ENCODE data around the gene GSAP. TPM values are rescaled to one million over a fixed set of nuclear protein-coding genes. Genes with fewer than 3 reads are reported as not detected.
"Not testable (repeated sequence)": the region's sequence is repeated elsewhere in the genome, so short reads cannot be mapped to it uniquely, and the experiment has no call there.

Gene GSAP
- polyA plus RNA-seq, 1 of the 3 experiments (the other 2 are of a cell fraction) = 5.9 TPM

DNA sequence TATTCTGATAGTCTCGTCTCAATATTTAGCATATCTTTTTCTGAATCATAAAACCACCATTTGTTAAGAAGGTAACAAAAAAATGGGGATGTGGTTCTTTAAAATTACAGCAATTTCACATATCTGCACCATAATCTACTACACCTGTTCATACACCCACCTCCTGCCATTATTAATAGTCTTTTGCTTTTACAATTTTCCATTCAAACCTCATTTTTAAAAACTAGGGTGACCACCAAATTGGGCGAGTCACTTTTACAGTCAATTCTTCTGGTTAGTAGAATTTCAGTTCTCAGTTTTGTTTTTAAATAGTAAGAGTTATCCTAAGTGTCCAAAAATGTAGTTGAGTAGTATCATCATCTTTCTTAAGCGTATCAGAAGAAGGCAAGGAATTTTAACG lies 48.4 kb upstream of the GSAP start:
- H4K20me1 ChIP-seq (ENCODE audit: insufficient read depth) = no peaks in the 10 kb centered on the region
- H3K9ac ChIP-seq = no peak overlapping the region
- H3K27me3 ChIP-seq (ENCODE audit: insufficient read depth) = no peaks in the 10 kb centered on the region
- no peaks in the 10 kb centered on the region for H3K79me2 ChIP-seq (ENCODE audit: insufficient read depth)
- WGBS (ENCODE audit: low lambda C conversion rate) = 91% methylated on average over 4 of the region's 4 CpGs
- POLR2A ChIA-PET = no interaction called here
- no peak overlapping the region for H2AFZ ChIP-seq (ENCODE audit: low read depth)
- no peaks in the 10 kb centered on the region for H3K4me1 ChIP-seq (ENCODE audit: control insufficient read depth in 1 of 2, insufficient read depth in 2 of 2, low read depth in 1 of 2, low read length in 1 of 2)
- H3K27ac ChIP-seq (ENCODE audit: low read depth in 2 of 2, low read length in 1 of 2) = no peak overlapping the region
- H3F3A ChIP-seq (replicated peaks; ENCODE audit: insufficient read depth) = no peaks in the 10 kb centered on the region
- no peak for DNase-seq
- CTCF ChIA-PET = no interaction called here
- H3K4me3 ChIP-seq (ENCODE audit: low read depth in 2 of 2, low read length in 1 of 2) = no peak overlapping the region
- H3K9me3 ChIP-seq = no peaks in the 10 kb centered on the region
- no peak overlapping the region for H3K4me2 ChIP-seq
- H3K36me3 ChIP-seq (replicated peaks in 1 of 2; ENCODE audit: control insufficient read depth in 1 of 2, insufficient read depth in 2 of 2, low read length in 1 of 2) = no peaks in the 10 kb centered on the region
- no peaks in the 10 kb centered on the region for H3K9me2 ChIP-seq
- no peak for TF ChIP-seq JUND (IDR thresholded peaks at IDR 0.05)
- TF ChIP-seq FOXM1 (IDR thresholded peaks at IDR 0.05; ENCODE audit: low read depth) = no peak
- no peak for TF ChIP-seq USF2 (IDR thresholded peaks at IDR 0.05; ENCODE audit: borderline replicate concordance, low read depth, low read length)
- no peak for TF ChIP-seq RAD21 (IDR thresholded peaks at IDR 0.05; ENCODE audit: low read length)
- TF ChIP-seq NRF1 (IDR thresholded peaks at IDR 0.05; ENCODE audit: low read depth, low read length) = no peak
- TF ChIP-seq MXI1 (IDR thresholded peaks at IDR 0.05; ENCODE audit: low read depth, low read length) = no peak
- TF ChIP-seq ELF1 (IDR thresholded peaks at IDR 0.05) = no peak
- TF ChIP-seq FOXJ3 (CRISPR knock-in tag; IDR thresholded peaks at IDR 0.05) = no peak
- TF ChIP-seq RXRA (IDR thresholded peaks at IDR 0.05; ENCODE audit: borderline replicate concordance, low read depth) = no peak
- no peak for TF ChIP-seq CTCF (IDR thresholded peaks at IDR 0.05)
- no peak for TF ChIP-seq POLR2AphosphoS5 (IDR thresholded peaks at IDR 0.05; ENCODE audit: low read depth, low read length)
- TF ChIP-seq MEF2A (IDR thresholded peaks at IDR 0.05; ENCODE audit: borderline replicate concordance, low read depth) = no peak
- TF ChIP-seq EZH2phosphoT487 (IDR thresholded peaks at IDR 0.05; ENCODE audit: borderline replicate concordance, low read depth) = no peak
- no peak for TF ChIP-seq REST (IDR thresholded peaks at IDR 0.05; ENCODE audit: low read depth, low read length)

DNA sequence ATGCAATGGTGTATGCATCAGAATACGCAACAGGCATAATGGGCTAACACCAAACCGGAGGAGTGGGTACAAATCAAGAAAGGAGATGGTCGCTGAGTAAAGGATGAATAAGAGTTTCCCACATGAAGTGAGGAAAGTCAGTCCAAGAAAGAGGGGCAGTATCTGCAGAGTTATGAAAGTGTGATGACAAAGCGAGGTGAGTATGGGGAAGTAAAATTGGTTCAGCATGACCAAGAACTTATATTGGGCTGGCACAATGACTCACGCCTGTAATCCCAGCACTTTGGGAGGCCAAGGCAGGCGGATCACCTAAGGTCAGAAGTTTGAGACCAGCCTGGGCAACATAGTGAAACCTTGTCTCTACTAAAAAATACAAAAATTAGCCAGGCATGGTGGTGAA lies 47.5 kb upstream of the GSAP start:
- H3K9me2 ChIP-seq; H2AFZ ChIP-seq (ENCODE audit: low read depth); POLR2A ChIA-PET; H3K79me2 ChIP-seq (ENCODE audit: insufficient read depth); H3K36me3 ChIP-seq (replicated peaks in 1 of 2; ENCODE audit: control insufficient read depth in 1 of 2, insufficient read depth in 2 of 2, low read length in 1 of 2); H4K20me1 ChIP-seq (ENCODE audit: insufficient read depth); H3K4me3 ChIP-seq (ENCODE audit: low read depth in 2 of 2, low read length in 1 of 2); H3K9ac ChIP-seq; H3F3A ChIP-seq (replicated peaks; ENCODE audit: insufficient read depth); H3K4me2 ChIP-seq; H3K27me3 ChIP-seq (ENCODE audit: insufficient read depth); H3K4me1 ChIP-seq (ENCODE audit: control insufficient read depth in 1 of 2, insufficient read depth in 2 of 2, low read depth in 1 of 2, low read length in 1 of 2); H3K9me3 ChIP-seq; H3K27ac ChIP-seq (ENCODE audit: low read depth in 2 of 2, low read length in 1 of 2); DNase-seq; CTCF ChIA-PET: not testable (repeated sequence)
- 73% methylated on average over 6 of the region's 6 CpGs for WGBS (ENCODE audit: low lambda C conversion rate)
